Mesendoderm (in vitro differentiated cells): Measurements from ENCODE around the gene MICAL2.

Experiments
- DNase-seq: peaks from one replicate; pipeline ENCODE4 v3.0.0; 2013
- H2AK5ac ChIP-seq: 2 replicates; pipeline ENCODE4 v1.6.1; 2013; ENCODE audit warnings: low read length, inconsistent platforms
- H2BK120ac ChIP-seq: 2 replicates; pipeline ENCODE4 v1.6.1; 2013; ENCODE audit warnings: low read depth, mild to moderate bottlenecking, low read length, moderate library complexity, mixed read lengths
- H2BK15ac ChIP-seq: replicated peaks from 2 replicates; pipeline ENCODE4 v1.6.1; 2013; ENCODE audit warnings: low read depth, mild to moderate bottlenecking, moderate library complexity
- H2BK5ac ChIP-seq: 2 replicates; pipeline ENCODE4 v1.6.1; 2013; ENCODE audit warnings: low read length, inconsistent platforms
- H3K18ac ChIP-seq: 2 replicates; pipeline ENCODE4 v1.6.1; 2013; ENCODE audit warnings: mild to moderate bottlenecking, low read length, mixed read lengths
- H3K23ac ChIP-seq: one replicate; pipeline ENCODE4 v1.6.1; 2013; ENCODE audit warnings: low read length
- H3K27ac ChIP-seq: 2 replicates; pipeline ENCODE4 v1.5.1; 2013; ENCODE audit warnings: low read depth, mild to moderate bottlenecking, inconsistent platforms, low read length, moderate library complexity
- H3K27me3 ChIP-seq: 2 replicates; pipeline ENCODE4 v1.6.1; 2013; ENCODE audit warnings: low read length, control low read depth, mild to moderate bottlenecking, inconsistent platforms; ENCODE audit not compliant: insufficient read depth, poor library complexity
- H3K36me3 ChIP-seq: 2 replicates; pipeline ENCODE4 v1.6.1; 2013; ENCODE audit warnings: low read length, inconsistent platforms; ENCODE audit not compliant: control insufficient read depth, insufficient read depth
- H3K4ac ChIP-seq: one replicate; pipeline ENCODE4 v1.6.1; 2013; ENCODE audit warnings: low read depth, mild to moderate bottlenecking, low read length, moderate library complexity
- H3K4me1 ChIP-seq: 2 replicates; pipeline ENCODE4 v1.6.1; 2013; ENCODE audit warnings: low read depth, low read length, inconsistent platforms; ENCODE audit not compliant: control insufficient read depth
- H3K4me2 ChIP-seq: 2 replicates; pipeline ENCODE4 v1.6.1; 2013; ENCODE audit warnings: low read length
- H3K4me3 ChIP-seq: 2 replicates; pipeline ENCODE4 v1.5.1; 2013; ENCODE audit warnings: mild to moderate bottlenecking, low read length
- H3K56ac ChIP-seq: one replicate; pipeline ENCODE4 v1.6.1; 2013; ENCODE audit warnings: low read length
- H3K79me1 ChIP-seq: 2 replicates; pipeline ENCODE4 v1.6.1; 2013; ENCODE audit warnings: low read length, inconsistent platforms
- H3K79me2 ChIP-seq: 2 replicates; pipeline ENCODE4 v1.6.1; 2013; ENCODE audit warnings: mild to moderate bottlenecking, low read length; ENCODE audit not compliant: control insufficient read depth, insufficient read depth
- H3K9ac ChIP-seq: 2 replicates; pipeline ENCODE4 v1.6.1; 2013; ENCODE audit warnings: low read length, inconsistent platforms
- H4K5ac ChIP-seq: one replicate; pipeline ENCODE4 v1.6.1; 2013; ENCODE audit warnings: low read length
- H4K8ac ChIP-seq: one replicate; pipeline ENCODE4 v1.6.1; 2013; ENCODE audit warnings: low read depth, mild to moderate bottlenecking, control low read depth, low read length, moderate library complexity
- WGBS: extraction: QIAGEN DNeasy Blood & Tissue Kit; methylation state at CpG from one replicate; pipeline ENCODE4 v1.1.7; 2013; ENCODE audit warnings: low lambda C conversion rate, missing lambda C conversion rate; ENCODE audit not compliant: insufficient coverage; ENCODE audit errors: extremely low coverage; 5-methylcytosine and 5-hydroxymethylcytosine counted together

The MICAL2 gene

GRCh38 chr11:12292766-12293165, 182.4 kb downstream of the MICAL2 start:
- H3K36me3 ChIP-seq: no peaks in the 10 kb centered on the region
- H3K4ac ChIP-seq: no peak overlapping the region
- no peak overlapping the region for H2BK15ac ChIP-seq
- DNase-seq: no peak
- H2BK120ac ChIP-seq: no peak overlapping the region
- peaks cover 2% of the 10 kb centered on the region for H3K4me1 ChIP-seq
- H3K27me3 ChIP-seq: no peaks in the 10 kb centered on the region
- no peak overlapping the region for H4K8ac ChIP-seq
- no peak overlapping the region for H3K4me2 ChIP-seq
- no peaks in the 10 kb centered on the region for H3K79me2 ChIP-seq
- H3K56ac ChIP-seq: no peak overlapping the region
- no peak overlapping the region for H2BK5ac ChIP-seq
- no peak overlapping the region for H3K27ac ChIP-seq
- no peak overlapping the region for H2AK5ac ChIP-seq
- no peak overlapping the region for H3K23ac ChIP-seq
- WGBS: no CpG with 5 or more reads among the region's 1 CpG
- no peak overlapping the region for H3K4me3 ChIP-seq
- H3K18ac ChIP-seq: no peak overlapping the region
- no peaks in the 10 kb centered on the region for H3K79me1 ChIP-seq
- H3K9ac ChIP-seq: no peak overlapping the region
- H4K5ac ChIP-seq: no peak overlapping the region

GRCh38 chr11:12293486-12293885, 183.1 kb downstream of the MICAL2 start:
- H2BK5ac ChIP-seq: no peak overlapping the region
- H3K23ac ChIP-seq: peak overlapping the region; percentile 45
- WGBS: no CpG with 5 or more reads among the region's 6 CpGs
- no peak overlapping the region for H3K9ac ChIP-seq
- H2BK15ac ChIP-seq: no peak overlapping the region
- no peaks in the 10 kb centered on the region for H3K27me3 ChIP-seq
- H3K18ac ChIP-seq: no peak overlapping the region
- H3K4me1 ChIP-seq: peaks cover 2% of the 10 kb centered on the region
- H2AK5ac ChIP-seq: no peak overlapping the region
- no peak overlapping the region for H3K4ac ChIP-seq
- no peak overlapping the region for H4K8ac ChIP-seq
- H4K5ac ChIP-seq: no peak overlapping the region
- no peak for DNase-seq
- H3K79me1 ChIP-seq: no peaks in the 10 kb centered on the region
- H3K36me3 ChIP-seq: no peaks in the 10 kb centered on the region
- no peak overlapping the region for H3K27ac ChIP-seq
- no peak overlapping the region for H2BK120ac ChIP-seq
- H3K56ac ChIP-seq: no peak overlapping the region
- H3K4me3 ChIP-seq: no peak overlapping the region
- H3K4me2 ChIP-seq: no peak overlapping the region
- no peaks in the 10 kb centered on the region for H3K79me2 ChIP-seq

GRCh38 chr11:12294613-12295012, 184.2 kb downstream of the MICAL2 start:
- no peak overlapping the region for H3K4me3 ChIP-seq
- no peak for DNase-seq
- H3K23ac ChIP-seq: no peak overlapping the region
- no peaks in the 10 kb centered on the region for H3K36me3 ChIP-seq
- no peak overlapping the region for H2BK15ac ChIP-seq
- no peak overlapping the region for H4K5ac ChIP-seq
- H3K18ac ChIP-seq: no peak overlapping the region
- WGBS: no CpG with 5 or more reads among the region's 5 CpGs
- H2AK5ac ChIP-seq: no peak overlapping the region
- H3K4ac ChIP-seq: no peak overlapping the region
- peaks cover 2% of the 10 kb centered on the region for H3K4me1 ChIP-seq
- no peak overlapping the region for H3K4me2 ChIP-seq
- no peaks in the 10 kb centered on the region for H3K27me3 ChIP-seq
- no peak overlapping the region for H2BK5ac ChIP-seq
- no peaks in the 10 kb centered on the region for H3K79me1 ChIP-seq
- no peak overlapping the region for H3K9ac ChIP-seq
- no peaks in the 10 kb centered on the region for H3K79me2 ChIP-seq
- H3K27ac ChIP-seq: no peak overlapping the region
- no peak overlapping the region for H2BK120ac ChIP-seq
- no peak overlapping the region for H3K56ac ChIP-seq
- H4K8ac ChIP-seq: no peak overlapping the region

GRCh38 chr11:12295943-12296342, 185.6 kb downstream of the MICAL2 start:
- DNase-seq: no peak
- Histone ChIP-seq H2AK5ac (no peak overlapping the region), H4K8ac (no peak overlapping the region), H3K4me3 (no peak overlapping the region), H3K36me3 (no peaks in the 10 kb centered on the region), H2BK15ac (no peak overlapping the region), H3K4me2 (no peak overlapping the region), H3K27me3 (no peaks in the 10 kb centered on the region), H3K18ac (no peak overlapping the region), H3K56ac (no peak overlapping the region), H4K5ac (no peak overlapping the region), H3K79me2 (no peaks in the 10 kb centered on the region), H2BK5ac (no peak overlapping the region), H3K79me1 (no peaks in the 10 kb centered on the region), H3K4ac (no peak overlapping the region), H3K23ac (no peak overlapping the region), H3K4me1 (no peaks in the 10 kb centered on the region), H2BK120ac (no peak overlapping the region), H3K27ac (no peak overlapping the region), H3K9ac (no peak overlapping the region)
- WGBS: no CpG with 5 or more reads among the region's 2 CpGs

GRCh38 chr11:12298610-12299009, 188.2 kb downstream of the MICAL2 start:
- H3K79me2 ChIP-seq: no peaks in the 10 kb centered on the region
- H3K27me3 ChIP-seq: no peaks in the 10 kb centered on the region
- H2BK5ac ChIP-seq: no peak overlapping the region
- no peaks in the 10 kb centered on the region for H3K79me1 ChIP-seq
- no peak overlapping the region for H3K27ac ChIP-seq
- H3K9ac ChIP-seq: no peak overlapping the region
- no peak overlapping the region for H3K23ac ChIP-seq
- H3K4me3 ChIP-seq: no peak overlapping the region
- no peak overlapping the region for H3K4me2 ChIP-seq
- no peak overlapping the region for H4K8ac ChIP-seq
- DNase-seq: no peak
- H3K4me1 ChIP-seq: no peaks in the 10 kb centered on the region
- no peak overlapping the region for H2AK5ac ChIP-seq
- H3K36me3 ChIP-seq: no peaks in the 10 kb centered on the region
- H3K4ac ChIP-seq: no peak overlapping the region
- no peak overlapping the region for H4K5ac ChIP-seq
- no peak overlapping the region for H3K56ac ChIP-seq
- H3K18ac ChIP-seq: no peak overlapping the region
- no peak overlapping the region for H2BK120ac ChIP-seq
- no peak overlapping the region for H2BK15ac ChIP-seq
- no CpG with 5 or more reads among the region's 3 CpGs for WGBS

- Histone ChIP-seq H3K23ac (no peak overlapping the region), H2BK5ac (no peak overlapping the region), H4K8ac (no peak overlapping the region), H3K79me1 (no peaks in the 10 kb centered on the region), H3K79me2 (no peaks in the 10 kb centered on the region), H3K18ac (no peak overlapping the region), H2BK120ac (no peak overlapping the region), H3K27ac (no peak overlapping the region), H2AK5ac (no peak overlapping the region), H3K4me3 (no peak overlapping the region), H3K4me1 (no peaks in the 10 kb centered on the region), H3K56ac (no peak overlapping the region), H3K9ac (no peak overlapping the region), H3K36me3 (no peaks in the 10 kb centered on the region), H3K4ac (no peak overlapping the region), H4K5ac (no peak overlapping the region), H3K27me3 (no peaks in the 10 kb centered on the region), H2BK15ac (no peak overlapping the region), H3K4me2 (no peak overlapping the region)
- no CpG with 5 or more reads among the region's 3 CpGs for WGBS
- no peak for DNase-seq
Observed at GRCh38 chr11:12301379-12301778, 191.0 kb downstream of the MICAL2 start.
